Liver (tissue), 9 donors: ENCODE results near the gene S100A13. TPM values are rescaled to one million over a fixed set of nuclear protein-coding genes. Genes with fewer than 3 reads are reported as not detected.
A peak's percentile ranks its signal among the peaks of the same experiment; 100 is the strongest.

Experiments
- DNase-seq: peaks from one replicate; pipeline ENCODE4 v3.0.0-alpha.2; 2017; ENCODE audit warnings: low spot score
- H3K27ac ChIP-seq, 2 donors: one replicate each; pipeline ENCODE4 v1.7.0; 2013; ENCODE audit warnings: inconsistent platforms in 2 of 2, low read length in 2 of 2, control low read depth in 1 of 2, low read depth in 1 of 2, mild to moderate bottlenecking in 1 of 2
- H3K27me3 ChIP-seq, 4 donors: one replicate each; pipeline versions ENCODE4 v1.6.1 to v1.7.0; 2013; ENCODE audit warnings: low read length in 3 of 4, inconsistent platforms in 1 of 4, mild to moderate bottlenecking in 1 of 4, moderate library complexity in 1 of 4; ENCODE audit not compliant: control insufficient read depth in 4 of 4, insufficient read depth in 4 of 4
- H3K36me3 ChIP-seq, 4 donors: one replicate each; pipeline versions ENCODE4 v1.6.1 to v1.7.0; 2013; ENCODE audit warnings: low read length in 3 of 4, mild to moderate bottlenecking in 3 of 4, low read depth in 1 of 4, moderate library complexity in 1 of 4; ENCODE audit not compliant: control insufficient read depth in 4 of 4, insufficient read depth in 3 of 4
- H3K4me1 ChIP-seq, 4 donors: one replicate each; pipeline versions ENCODE4 v1.6.1 to v1.7.0; 2013; ENCODE audit warnings: low read length in 3 of 4, mild to moderate bottlenecking in 3 of 4, moderate library complexity in 1 of 4; ENCODE audit not compliant: control insufficient read depth in 4 of 4, insufficient read depth in 4 of 4
- H3K4me3 ChIP-seq, 3 donors: one replicate each; pipeline versions ENCODE4 v1.6.1 to v1.7.0; 2013; ENCODE audit warnings: low read length in 3 of 3, control low read depth in 1 of 3, low read depth in 1 of 3, mild to moderate bottlenecking in 1 of 3
- H3K9ac ChIP-seq, 2 donors: one replicate each; pipeline ENCODE4 v1.7.0; 2013; ENCODE audit warnings: low read length in 2 of 2, mild to moderate bottlenecking in 2 of 2, moderate library complexity in 2 of 2, control low read depth in 1 of 2, low read depth in 1 of 2
- H3K9me3 ChIP-seq, 4 donors: one replicate each; pipeline versions ENCODE4 v1.6.1 to v1.7.0; 2013; ENCODE audit warnings: low read length in 3 of 4; ENCODE audit not compliant: control insufficient read depth in 4 of 4
- ATF3 ChIP-seq: IDR thresholded peaks from 2 replicates; pipeline ENCODE4 v1.6.1; 2016; ENCODE audit warnings: antibody characterized with exemption
- CTCF ChIP-seq: fragments of 150-350 bp; IDR thresholded peaks from 2 replicates; pipeline ENCODE4 v1.5.1; 2017; ENCODE audit warnings: improper control_type of control experiment, low read depth, low read length; ENCODE audit not compliant: missing input control
- EGR1 ChIP-seq, 2 donors: IDR thresholded peaks; 2 replicates each; pipeline ENCODE4 v1.6.1; 2016 to 2018; ENCODE audit warnings: antibody characterized with exemption in 2 of 2, low read depth in 2 of 2
- FOXA1 ChIP-seq: IDR thresholded peaks from 2 replicates; pipeline ENCODE4 v1.6.1; 2016; ENCODE audit warnings: antibody characterized with exemption
- FOXA2 ChIP-seq: IDR thresholded peaks from 2 replicates; pipeline ENCODE4 v1.6.1; 2016; ENCODE audit warnings: antibody characterized with exemption
- GABPA ChIP-seq, 2 donors: IDR thresholded peaks in 1 of 2; conservative IDR thresholded peaks in 1 of 2; 2 replicates each; pipeline ENCODE4 v1.6.1; 2016; ENCODE audit warnings: antibody characterized with exemption in 2 of 2, mild to moderate bottlenecking in 1 of 2, moderate library complexity in 1 of 2
- HNF4A ChIP-seq, 2 donors: conservative IDR thresholded peaks; 2 replicates each; pipeline ENCODE4 v1.6.1; 2016; ENCODE audit warnings: antibody characterized with exemption in 2 of 2, mild to moderate bottlenecking in 2 of 2
- HNF4G ChIP-seq: IDR thresholded peaks from 2 replicates; pipeline ENCODE4 v1.6.1; 2016; ENCODE audit warnings: antibody characterized with exemption
- JUND ChIP-seq, 2 donors: IDR thresholded peaks; 2 replicates each; pipeline ENCODE4 v1.6.1; 2016; ENCODE audit warnings: antibody characterized with exemption in 2 of 2
- MAX ChIP-seq: IDR thresholded peaks from 2 replicates; pipeline ENCODE4 v1.6.1; 2016; ENCODE audit warnings: antibody characterized with exemption
- NR2F2 ChIP-seq: IDR thresholded peaks from 2 replicates; pipeline ENCODE4 v1.6.1; 2016; ENCODE audit warnings: antibody characterized with exemption
- RAD21 ChIP-seq, 2 donors: IDR thresholded peaks; 2 replicates each; pipeline ENCODE4 v1.6.1; 2016; ENCODE audit warnings: antibody characterized with exemption in 2 of 2, mild to moderate bottlenecking in 2 of 2
- REST ChIP-seq: IDR thresholded peaks from 2 replicates; pipeline ENCODE4 v1.6.1; 2016; ENCODE audit warnings: antibody characterized with exemption, mild to moderate bottlenecking
- RXRA ChIP-seq, 2 donors: IDR thresholded peaks; 2 replicates each; pipeline ENCODE4 v1.6.1; 2017 to 2018; ENCODE audit warnings: antibody characterized with exemption in 2 of 2, mild to moderate bottlenecking in 1 of 2
- SP1 ChIP-seq: IDR thresholded peaks from 2 replicates; pipeline ENCODE4 v1.6.1; 2018; ENCODE audit warnings: antibody characterized with exemption, mild to moderate bottlenecking
- TAF1 ChIP-seq: conservative IDR thresholded peaks from 2 replicates; pipeline ENCODE4 v1.6.1; 2016; ENCODE audit warnings: antibody characterized with exemption, mild to moderate bottlenecking
- YY1 ChIP-seq: IDR thresholded peaks from 2 replicates; pipeline ENCODE4 v1.6.1; 2016; ENCODE audit warnings: antibody characterized with exemption, mild to moderate bottlenecking
- ZBTB33 ChIP-seq: IDR thresholded peaks from 2 replicates; pipeline ENCODE4 v1.6.1; 2016; ENCODE audit warnings: antibody characterized with exemption
- WGBS: extraction: QIAGEN DNeasy Blood & Tissue Kit; methylation state at CpG from one replicate; pipeline ENCODE4 v1.1.7; 2013; 5-methylcytosine and 5-hydroxymethylcytosine counted together
- polyA plus RNA-seq, 2 donors: library from polyadenylated mRNA; stranded (reverse) in 1 of 2; unstranded in 1 of 2; fragments of 200-250 nt in 1 of 2; fragments of >200 nt in 1 of 2; fragmentation: Nextera tagmentation in 1 of 2; extraction: Ambion mirVana in 1 of 2; gene quantifications; one replicate each; pipeline versions ENCODE4 v1.2.1 to v1.2.3, GENCODE V29; 2013 to 2015
- total RNA-seq, 2 donors: library from RNA; depleted of rRNA; stranded (reverse); fragments of >200 nt; gene quantifications; one replicate each; pipeline ENCODE4 v1.2.3, GENCODE V29; 2014
- donor health status: healthy.
- donor health status: healthy.
- donor health status: healthy.
- donor health status: healthy.
- donor health status: healthy.

The S100A13 gene
- total and polyA plus RNA-seq, 4 donors, result 5.3 to 23.0 (median 15.7) TPM

- Histone ChIP-seq H3K27me3 (no peaks in the 10 kb centered on the region), H3K9me3 (no peaks in the 10 kb centered on the region), H3K36me3 (peaks cover 8 to 23% (median 22%) of the 10 kb centered on the region in 4 donors), H3K4me1 (peaks cover 13 to 30% (median 18%) of the 10 kb centered on the region in 4 donors), H3K4me3 (peak within 1 kb of the TSS; percentile 80 to 94 (median 86)), H3K9ac (peak within 1 kb of the TSS; percentile 91 to 92), H3K27ac (peak within 1 kb of the TSS; percentile 98 to 99)
- WGBS, result 3% methylated on average over 65 of the region's 65 CpGs
- TF ChIP-seq RAD21 (IDR thresholded peaks at IDR 0.05) (peak in 1 of 2 donors; percentile 23), FOXA2 (peak; percentile 38), SP1 (peak; percentile 75), FOXA1 (peak; percentile 49), REST (peak; percentile 87), ZBTB33 (peak; percentile 69), TAF1 (peak; percentile 60), HNF4A (conservative IDR thresholded peaks at IDR 0.05) (peak; percentile 7 to 16), NR2F2 (peak; percentile 36), ATF3 (peak; percentile 79), EGR1 (IDR thresholded peaks at IDR 0.05; ENCODE audit: low read depth in 2 of 2) (no peak), JUND (IDR thresholded peaks at IDR 0.05) (peak; percentile 68 to 77), GABPA (IDR thresholded peaks at IDR 0.05 in 1 of 2, conservative IDR thresholded peaks at IDR 0.05 in 1 of 2) (peak in 1 of 2 donors; percentile 66), CTCF (no peak), RXRA (IDR thresholded peaks at IDR 0.05) (peak; percentile 22 to 33), HNF4G (no peak), YY1 (peak; percentile 100), MAX (peak; percentile 76)
- peak; percentile 99 for DNase-seq
Observed at GRCh38 chr1:153633754-153634665, 6.7 kb upstream of the S100A13 start, which contains the start of gene CHTOP. Gene CHTOP (plus strand): TSS chr1:153634066. CDS start chr1:153636589, 2,523 bp downstream.
